Measurements from ENCODE around the gene RNF17. TPM values are rescaled to one million over a fixed set of nuclear protein-coding genes. Genes with fewer than 3 reads are reported as not detected.

RNF17 gene
- total RNA-seq, 1 donor from 2014 or later: not detected

DNA sequence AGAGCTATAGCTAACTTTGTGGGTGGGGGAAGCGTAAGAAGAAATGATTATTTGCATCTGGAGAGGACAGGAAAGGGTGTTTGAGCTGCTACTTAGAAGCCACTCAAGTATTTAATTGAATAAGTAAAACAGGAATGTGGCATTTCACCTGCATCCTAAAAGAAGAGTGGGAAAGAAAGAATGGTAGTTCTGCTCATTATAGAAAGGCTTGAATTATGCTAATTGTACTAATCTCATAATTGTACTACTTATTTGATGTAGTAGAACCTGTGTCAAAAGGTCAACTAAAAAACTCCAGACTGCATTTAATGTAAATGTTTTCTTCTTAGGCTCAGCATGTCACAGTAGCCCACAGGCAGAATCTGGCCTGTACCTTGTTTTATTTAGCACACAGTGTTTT lies 113.6 kb downstream of the RNF17 start:
- DNase-seq (ENCODE audit: low read depth) (no peak), FAIRE-seq (no peak)
- H3K36me3 Mint-ChIP-seq (ENCODE audit: low read depth, unreplicated experiment): no peaks in the 10 kb centered on the region
- Histone ChIP-seq H3K9me3 (ENCODE audit: insufficient read depth, low read depth, low read length) (no peaks in the 10 kb centered on the region), H3K27ac (ENCODE audit: low read depth, low read length) (no peak overlapping the region), H3K4me2 (ENCODE audit: low read length) (no peak overlapping the region), H4K20me1 (ENCODE audit: insufficient read depth, low read length) (no peaks in the 10 kb centered on the region), H3K79me2 (ENCODE audit: insufficient read depth, low read length) (no peaks in the 10 kb centered on the region), H3K4me3 (ENCODE audit: insufficient read depth, low read depth, low read length) (no peak overlapping the region), H3K9ac (ENCODE audit: low read length) (no peak overlapping the region), H3K27me3 (ENCODE audit: insufficient read depth, low read length) (no peaks in the 10 kb centered on the region), H3K36me3 (ENCODE audit: insufficient read depth, low read length) (no peaks in the 10 kb centered on the region), H3K4me1 (ENCODE audit: insufficient read depth, low read length) (no peaks in the 10 kb centered on the region), H2AFZ (ENCODE audit: low read depth, low read length) (no peak overlapping the region)
- no peak overlapping the region for H3K4me3 Mint-ChIP-seq (ENCODE audit: unreplicated experiment)
- H3K27ac Mint-ChIP-seq (ENCODE audit: unreplicated experiment): no peak overlapping the region
- TF ChIP-seq, protein P1, sequence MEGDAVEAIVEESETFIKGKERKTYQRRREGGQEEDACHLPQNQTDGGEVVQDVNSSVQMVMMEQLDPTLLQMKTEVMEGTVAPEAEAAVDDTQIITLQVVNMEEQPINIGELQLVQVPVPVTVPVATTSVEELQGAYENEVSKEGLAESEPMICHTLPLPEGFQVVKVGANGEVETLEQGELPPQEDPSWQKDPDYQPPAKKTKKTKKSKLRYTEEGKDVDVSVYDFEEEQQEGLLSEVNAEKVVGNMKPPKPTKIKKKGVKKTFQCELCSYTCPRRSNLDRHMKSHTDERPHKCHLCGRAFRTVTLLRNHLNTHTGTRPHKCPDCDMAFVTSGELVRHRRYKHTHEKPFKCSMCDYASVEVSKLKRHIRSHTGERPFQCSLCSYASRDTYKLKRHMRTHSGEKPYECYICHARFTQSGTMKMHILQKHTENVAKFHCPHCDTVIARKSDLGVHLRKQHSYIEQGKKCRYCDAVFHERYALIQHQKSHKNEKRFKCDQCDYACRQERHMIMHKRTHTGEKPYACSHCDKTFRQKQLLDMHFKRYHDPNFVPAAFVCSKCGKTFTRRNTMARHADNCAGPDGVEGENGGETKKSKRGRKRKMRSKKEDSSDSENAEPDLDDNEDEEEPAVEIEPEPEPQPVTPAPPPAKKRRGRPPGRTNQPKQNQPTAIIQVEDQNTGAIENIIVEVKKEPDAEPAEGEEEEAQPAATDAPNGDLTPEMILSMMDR (IDR thresholded peaks at IDR 0.05; ENCODE audit: insufficient read depth, low read depth, low read length): no peak
- no peak for TF ChIP-seq EZH2 (IDR thresholded peaks at IDR 0.05; ENCODE audit: insufficient read depth, low read length)
- no peaks in the 10 kb centered on the region for H3K27me3 Mint-ChIP-seq (ENCODE audit: low read depth, unreplicated experiment)
- no peaks in the 10 kb centered on the region for H3K9me3 Mint-ChIP-seq (ENCODE audit: unreplicated experiment)
- H3K4me1 Mint-ChIP-seq (ENCODE audit: low read depth, unreplicated experiment): no peaks in the 10 kb centered on the region

DNA sequence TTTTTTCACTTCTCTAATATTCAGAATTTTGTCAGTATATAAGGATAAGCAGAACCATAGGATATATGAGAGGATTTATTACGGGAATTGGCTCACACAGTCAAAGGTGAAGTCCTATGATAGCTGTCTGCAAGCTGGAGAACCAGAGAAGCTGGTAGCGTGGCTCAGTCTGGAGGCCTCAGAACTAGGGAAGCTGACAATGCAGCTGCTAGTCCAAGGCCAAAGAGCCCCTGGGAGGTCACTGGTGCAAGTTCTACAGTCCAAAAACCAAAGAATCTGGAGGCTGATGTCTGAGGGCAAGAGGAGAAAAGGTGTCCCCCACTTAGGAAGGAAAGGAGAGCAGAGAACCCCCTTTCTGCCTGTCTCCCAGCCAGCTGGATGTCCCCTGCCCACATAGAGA lies 114.4 kb downstream of the RNF17 start:
- Histone ChIP-seq H3K27ac (ENCODE audit: low read depth, low read length) (no peak overlapping the region), H3K9ac (ENCODE audit: low read length) (no peak overlapping the region), H3K9me3 (ENCODE audit: insufficient read depth, low read depth, low read length) (no peaks in the 10 kb centered on the region), H3K79me2 (ENCODE audit: insufficient read depth, low read length) (no peaks in the 10 kb centered on the region), H4K20me1 (ENCODE audit: insufficient read depth, low read length) (no peaks in the 10 kb centered on the region), H3K4me2 (ENCODE audit: low read length) (no peak overlapping the region), H3K4me3 (ENCODE audit: insufficient read depth, low read depth, low read length) (no peak overlapping the region), H3K27me3 (ENCODE audit: insufficient read depth, low read length) (no peaks in the 10 kb centered on the region), H3K36me3 (ENCODE audit: insufficient read depth, low read length) (peaks cover 2% of the 10 kb centered on the region), H2AFZ (ENCODE audit: low read depth, low read length) (no peak overlapping the region), H3K4me1 (ENCODE audit: insufficient read depth, low read length) (no peaks in the 10 kb centered on the region)
- Mint-ChIP-seq H3K9me3 (ENCODE audit: unreplicated experiment) (no peaks in the 10 kb centered on the region), H3K27me3 (ENCODE audit: low read depth, unreplicated experiment) (no peaks in the 10 kb centered on the region), H3K36me3 (ENCODE audit: low read depth, unreplicated experiment) (no peaks in the 10 kb centered on the region), H3K4me1 (ENCODE audit: low read depth, unreplicated experiment) (no peaks in the 10 kb centered on the region), H3K4me3 (ENCODE audit: unreplicated experiment) (no peak overlapping the region), H3K27ac (ENCODE audit: unreplicated experiment) (no peak overlapping the region)
- no peak for FAIRE-seq
- TF ChIP-seq, protein P1 (IDR thresholded peaks at IDR 0.05; ENCODE audit: insufficient read depth, low read depth, low read length): no peak
- no peak for TF ChIP-seq EZH2 (IDR thresholded peaks at IDR 0.05; ENCODE audit: insufficient read depth, low read length)
- no peak for DNase-seq (ENCODE audit: low read depth)

DNA sequence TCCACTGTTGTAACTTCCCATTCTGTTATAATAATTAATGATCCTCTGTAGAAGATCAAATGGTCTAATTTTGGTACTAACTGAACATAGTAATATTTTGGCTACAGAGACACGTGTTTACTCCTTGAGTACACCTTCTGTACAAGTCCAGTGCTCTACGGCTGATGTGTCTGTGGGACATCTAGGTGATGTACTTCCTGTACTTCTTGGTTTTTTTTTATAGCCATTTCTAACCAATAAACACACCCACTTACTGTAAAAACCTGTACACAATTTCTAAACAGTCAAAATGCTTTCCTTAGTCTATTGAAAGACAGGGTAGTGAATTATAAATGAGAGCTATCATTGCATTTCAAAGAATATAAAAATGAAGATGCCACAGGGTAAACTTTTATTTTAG lies 118.7 kb downstream of the RNF17 start:
- peaks cover 10% of the 10 kb centered on the region for H3K36me3 ChIP-seq (ENCODE audit: insufficient read depth, low read length)
- H2AFZ ChIP-seq (ENCODE audit: low read depth, low read length): no peak overlapping the region
- no peaks in the 10 kb centered on the region for H3K27me3 ChIP-seq (ENCODE audit: insufficient read depth, low read length)
- no peaks in the 10 kb centered on the region for H3K9me3 Mint-ChIP-seq (ENCODE audit: unreplicated experiment)
- H3K36me3 Mint-ChIP-seq (ENCODE audit: low read depth, unreplicated experiment): peaks cover 4% of the 10 kb centered on the region
- DNase-seq (ENCODE audit: low read depth): no peak
- no peak for TF ChIP-seq EZH2 (IDR thresholded peaks at IDR 0.05; ENCODE audit: insufficient read depth, low read length)
- TF ChIP-seq, protein P1 (IDR thresholded peaks at IDR 0.05; ENCODE audit: insufficient read depth, low read depth, low read length): no peak
- H3K27ac Mint-ChIP-seq (ENCODE audit: unreplicated experiment): no peak overlapping the region
- H3K9me3 ChIP-seq (ENCODE audit: insufficient read depth, low read depth, low read length): no peaks in the 10 kb centered on the region
- no peaks in the 10 kb centered on the region for H4K20me1 ChIP-seq (ENCODE audit: insufficient read depth, low read length)
- H3K27me3 Mint-ChIP-seq (ENCODE audit: low read depth, unreplicated experiment): no peaks in the 10 kb centered on the region
- FAIRE-seq: no peak
- H3K4me3 ChIP-seq (ENCODE audit: insufficient read depth, low read depth, low read length): no peak overlapping the region
- H3K4me3 Mint-ChIP-seq (ENCODE audit: unreplicated experiment): no peak overlapping the region
- no peak overlapping the region for H3K4me2 ChIP-seq (ENCODE audit: low read length)
- no peaks in the 10 kb centered on the region for H3K4me1 Mint-ChIP-seq (ENCODE audit: low read depth, unreplicated experiment)
- no peak overlapping the region for H3K9ac ChIP-seq (ENCODE audit: low read length)
- H3K27ac ChIP-seq (ENCODE audit: low read depth, low read length): no peak overlapping the region
- H3K4me1 ChIP-seq (ENCODE audit: insufficient read depth, low read length): no peaks in the 10 kb centered on the region
- H3K79me2 ChIP-seq (ENCODE audit: insufficient read depth, low read length): no peaks in the 10 kb centered on the region

Measured in astrocyte (in vitro differentiated cells and primary cell).